BLaER1 (cell line): ENCODE data around the gene ARID1B.

Experiments used
- H3K27ac ChIP-seq: shearing (Covaris generic); formaldehyde crosslinking; 2 replicates; pipeline ENCODE4 v1.8.1; 2022
- H3K27me3 ChIP-seq: shearing (Covaris generic); formaldehyde crosslinking; 2 replicates; pipeline ENCODE4 v1.8.1; 2022
- H3K36me3 ChIP-seq: shearing (Covaris generic); formaldehyde crosslinking; 2 replicates; pipeline ENCODE4 v1.8.1; 2022
- H3K4me1 ChIP-seq: shearing (Covaris generic); formaldehyde crosslinking; 2 replicates; pipeline ENCODE4 v1.8.1; 2022
- H3K4me2 ChIP-seq: shearing (Covaris generic); formaldehyde crosslinking; 2 replicates; pipeline ENCODE4 v1.8.1; 2022
- H3K4me3 ChIP-seq: shearing (Covaris generic); formaldehyde crosslinking; 2 replicates; pipeline ENCODE4 v1.8.1; 2022
- H3K9ac ChIP-seq: shearing (Covaris generic); formaldehyde crosslinking; 2 replicates; pipeline ENCODE4 v1.8.1; 2022
- H3K9me3 ChIP-seq: shearing (Covaris generic); formaldehyde crosslinking; 2 replicates; pipeline ENCODE4 v1.8.1; 2022
- H4K20me1 ChIP-seq: shearing (Covaris generic); formaldehyde crosslinking; 2 replicates; pipeline ENCODE4 v1.8.1; 2022
- Cebpa-rat ChIP-seq: shearing (Covaris generic); IDR thresholded peaks from 2 replicates; pipeline ENCODE4 v1.8.1; 2022

The ARID1B gene

GRCh38 chr6:157171801-157172200, 394.6 kb downstream of the ARID1B start:
- H3K9ac ChIP-seq = no peak overlapping the region
- no peaks in the 10 kb centered on the region for H3K9me3 ChIP-seq
- no peak overlapping the region for H3K4me2 ChIP-seq
- H3K36me3 ChIP-seq = peaks cover 78% of the 10 kb centered on the region
- H3K4me3 ChIP-seq = no peak overlapping the region
- no peak for TF ChIP-seq Cebpa-rat
- no peaks in the 10 kb centered on the region for H3K27me3 ChIP-seq
- H3K4me1 ChIP-seq = no peaks in the 10 kb centered on the region
- H3K27ac ChIP-seq = no peak overlapping the region
- 0 out of 2 replicates have a peak, but pooled peaks cover 4% of the 10 kb centered on the region for H4K20me1 ChIP-seq

- Histone ChIP-seq H3K27me3 (no peaks in the 10 kb centered on the region), H3K4me2 (no peak overlapping the region), H4K20me1 (0 out of 2 replicates have a peak, but pooled peaks cover 4% of the 10 kb centered on the region), H3K9me3 (no peaks in the 10 kb centered on the region), H3K4me1 (no peaks in the 10 kb centered on the region), H3K36me3 (peaks cover 76% of the 10 kb centered on the region), H3K27ac (no peak overlapping the region), H3K9ac (no peak overlapping the region), H3K4me3 (no peak overlapping the region)
- TF ChIP-seq Cebpa-rat = no peak
Observed at GRCh38 chr6:157172231-157172701, 395.1 kb downstream of the ARID1B start.

GRCh38 chr6:157172830-157173536, 395.8 kb downstream of the ARID1B start:
- H3K4me2 ChIP-seq = no peak overlapping the region
- TF ChIP-seq Cebpa-rat = no peak

GRCh38 chr6:157173776-157174175, 396.6 kb downstream of the ARID1B start:
- Histone ChIP-seq H3K27me3 (no peaks in the 10 kb centered on the region), H3K4me3 (no peak overlapping the region), H3K9me3 (no peaks in the 10 kb centered on the region), H3K4me1 (no peaks in the 10 kb centered on the region), H3K36me3 (peaks cover 69% of the 10 kb centered on the region), H4K20me1 (no peaks in the 10 kb centered on the region), H3K9ac (no peak overlapping the region), H3K4me2 (no peak overlapping the region), H3K27ac (no peak overlapping the region)
- no peak for TF ChIP-seq Cebpa-rat

More at GRCh38 chr6:157172830-157173536, 395.8 kb downstream of the ARID1B start:
- Histone ChIP-seq H4K20me1 (0 out of 2 replicates have a peak, but pooled peaks cover under 1% of the 10 kb centered on the region), H3K9me3 (no peaks in the 10 kb centered on the region), H3K27me3 (no peaks in the 10 kb centered on the region), H3K36me3 (peaks cover 76% of the 10 kb centered on the region), H3K27ac (no peak overlapping the region), H3K4me1 (no peaks in the 10 kb centered on the region), H3K9ac (no peak overlapping the region), H3K4me3 (no peak overlapping the region)

GRCh38 chr6:157174731-157175130, 397.6 kb downstream of the ARID1B start:
- no peaks in the 10 kb centered on the region for H3K9me3 ChIP-seq
- no peaks in the 10 kb centered on the region for H4K20me1 ChIP-seq
- no peak for TF ChIP-seq Cebpa-rat
- no peak overlapping the region for H3K9ac ChIP-seq
- peaks cover 60% of the 10 kb centered on the region for H3K36me3 ChIP-seq
- no peak overlapping the region for H3K4me3 ChIP-seq
- H3K4me1 ChIP-seq = no peaks in the 10 kb centered on the region
- no peaks in the 10 kb centered on the region for H3K27me3 ChIP-seq
- no peak overlapping the region for H3K27ac ChIP-seq
- H3K4me2 ChIP-seq = no peak overlapping the region

GRCh38 chr6:157177731-157178336, 400.7 kb downstream of the ARID1B start:
- Histone ChIP-seq H4K20me1 (no peaks in the 10 kb centered on the region; the same call in 1 of the 2 replicates), H3K4me1 (no peaks in the 10 kb centered on the region), H3K36me3 (peaks cover 61% of the 10 kb centered on the region), H3K27ac (no peak overlapping the region), H3K9me3 (no peaks in the 10 kb centered on the region), H3K27me3 (no peaks in the 10 kb centered on the region), H3K4me3 (no peak overlapping the region), H3K4me2 (no peak overlapping the region), H3K9ac (no peak overlapping the region)
- TF ChIP-seq Cebpa-rat = no peak

GRCh38 chr6:157181649-157182048, 404.5 kb downstream of the ARID1B start:
- H3K4me3 ChIP-seq = no peak overlapping the region
- peaks cover 18% of the 10 kb centered on the region for H4K20me1 ChIP-seq
- H3K27me3 ChIP-seq = no peaks in the 10 kb centered on the region
- H3K4me2 ChIP-seq = no peak overlapping the region
- no peak for TF ChIP-seq Cebpa-rat
- no peaks in the 10 kb centered on the region for H3K9me3 ChIP-seq
- no peak overlapping the region for H3K9ac ChIP-seq
- H3K36me3 ChIP-seq = peaks cover 78% of the 10 kb centered on the region
- no peak overlapping the region for H3K27ac ChIP-seq
- no peaks in the 10 kb centered on the region for H3K4me1 ChIP-seq

- Histone ChIP-seq H3K9ac (no peak overlapping the region), H3K36me3 (peaks cover 82% of the 10 kb centered on the region), H3K4me1 (no peaks in the 10 kb centered on the region), H3K4me2 (no peak overlapping the region), H4K20me1 (peaks cover 26% of the 10 kb centered on the region), H3K27ac (no peak overlapping the region), H3K9me3 (no peaks in the 10 kb centered on the region), H3K4me3 (no peak overlapping the region), H3K27me3 (no peaks in the 10 kb centered on the region)
- no peak for TF ChIP-seq Cebpa-rat
Observed at GRCh38 chr6:157182503-157183264, 405.5 kb downstream of the ARID1B start.

GRCh38 chr6:157184202-157185015, 407.2 kb downstream of the ARID1B start:
- H3K9ac ChIP-seq = no peak overlapping the region
- H3K9me3 ChIP-seq = no peaks in the 10 kb centered on the region
- no peaks in the 10 kb centered on the region for H3K27me3 ChIP-seq
- no peak overlapping the region for H3K4me3 ChIP-seq
- no peaks in the 10 kb centered on the region for H3K4me1 ChIP-seq
- peaks cover 26% of the 10 kb centered on the region for H4K20me1 ChIP-seq
- peaks cover 95% of the 10 kb centered on the region for H3K36me3 ChIP-seq
- no peak for TF ChIP-seq Cebpa-rat
- no peak overlapping the region for H3K4me2 ChIP-seq
- no peak overlapping the region for H3K27ac ChIP-seq
